Naive thymus-derived CD4-positive, alpha-beta T cell (primary cell): ENCODE data around the gene PANX3. TPM values are rescaled to one million over a fixed set of nuclear protein-coding genes. Genes with fewer than 3 reads are reported as not detected.
"Not testable (repeated sequence)": the region's sequence is repeated elsewhere in the genome, so short reads cannot be mapped to it uniquely, and the experiment has no call there.

Experiments used
- ATAC-seq: fragments of 150-1000 bp; cut with Tn5 transposase; 2 replicates; pipeline ENCODE4 v1.10.0; 2021; ENCODE audit warnings: mild to moderate bottlenecking, moderate library complexity
- CTCF ChIA-PET: fragments of 350-600 bp; sonication (Branson Sonifier 250); formaldehyde crosslinking; loops from one replicate; lab custom pipeline; 2021; ENCODE audit warnings: antibody characterized with exemption; lab: Charles Lee
- POLR2A ChIA-PET: fragments of 350-600 bp; sonication (Branson Sonifier 250); formaldehyde crosslinking; loops from one replicate; lab custom pipeline; 2021; ENCODE audit warnings: antibody characterized with exemption, inconsistent platforms; lab: Charles Lee
- DNase-seq, 9 donors: peaks; one replicate each; pipeline versions ENCODE4 v3.0.0 to v3.0.0-alpha.2; 2020 to 2022; ENCODE audit warnings: mixed read lengths in 1 of 9
- H3K27ac ChIP-seq: one replicate; pipeline ENCODE4 v1.7.0; 2013; ENCODE audit warnings: mild to moderate bottlenecking, low read depth, low read length, moderate library complexity
- H3K27me3 ChIP-seq, 2 donors: one replicate each; pipeline ENCODE4 v1.7.0; 2013; ENCODE audit warnings: low read length in 2 of 2, mild to moderate bottlenecking in 2 of 2, moderate library complexity in 2 of 2; ENCODE audit not compliant: control insufficient read depth in 2 of 2, insufficient read depth in 2 of 2
- H3K36me3 ChIP-seq, 3 experiments: 1 replicate in 2 of 3; 2 replicates in 1 of 3; pipeline ENCODE4 v1.7.0; 2013; ENCODE audit warnings: low read length in 3 of 3, mild to moderate bottlenecking in 3 of 3, moderate library complexity in 1 of 3; ENCODE audit not compliant: insufficient read depth in 3 of 3, control insufficient read depth in 2 of 3
- H3K4me1 ChIP-seq, 2 donors: one replicate each; pipeline ENCODE4 v1.7.0; 2013; ENCODE audit warnings: low read length in 2 of 2, mild to moderate bottlenecking in 2 of 2, moderate library complexity in 1 of 2; ENCODE audit not compliant: control insufficient read depth in 2 of 2, insufficient read depth in 2 of 2
- H3K4me3 ChIP-seq: 2 replicates; pipeline ENCODE4 v1.7.0; 2013; ENCODE audit warnings: mild to moderate bottlenecking, low read length
- H3K9me3 ChIP-seq, 3 experiments: 1 replicate in 2 of 3; 2 replicates in 1 of 3; pipeline ENCODE4 v1.7.0; 2013; ENCODE audit warnings: low read length in 3 of 3; ENCODE audit not compliant: control insufficient read depth in 2 of 3
- H3K27ac Mint-ChIP-seq, 9 donors: one replicate each; pipeline ENCODE4 v1.8.0; 2020 to 2022; ENCODE audit warnings: mixed read lengths in 9 of 9, mild to moderate bottlenecking in 8 of 9, moderate library complexity in 5 of 9, inconsistent platforms in 2 of 9
- H3K27me3 Mint-ChIP-seq, 5 donors: one replicate each; pipeline ENCODE4 v1.8.0; 2021 to 2022; ENCODE audit warnings: mixed read lengths in 5 of 5, mild to moderate bottlenecking in 1 of 5
- H3K36me3 Mint-ChIP-seq, 5 donors: one replicate each; pipeline ENCODE4 v1.8.0; 2020 to 2022; ENCODE audit warnings: mixed read lengths in 5 of 5, mild to moderate bottlenecking in 3 of 5, inconsistent platforms in 1 of 5
- H3K4me1 Mint-ChIP-seq, 7 donors: one replicate each; pipeline ENCODE4 v1.8.0; 2020 to 2022; ENCODE audit warnings: mixed read lengths in 7 of 7, mild to moderate bottlenecking in 3 of 7, inconsistent platforms in 1 of 7
- H3K4me3 Mint-ChIP-seq, 10 donors: one replicate each; pipeline ENCODE4 v1.8.0; 2020 to 2022; ENCODE audit warnings: mild to moderate bottlenecking in 10 of 10, mixed read lengths in 10 of 10, moderate library complexity in 6 of 10, inconsistent platforms in 2 of 10
- H3K9me3 Mint-ChIP-seq, 11 donors: one replicate each; pipeline ENCODE4 v1.8.0; 2020 to 2022; ENCODE audit warnings: mixed read lengths in 11 of 11, mild to moderate bottlenecking in 4 of 11, inconsistent platforms in 1 of 11, moderate library complexity in 1 of 11
- intact Hi-C, 2 donors: fragments of 100-400 bp; cut with micrococcal nuclease; formaldehyde crosslinking; loops; one replicate each; pipeline ENCODE4 v1.15.1; 2023
- polyA plus RNA-seq, 2 donors: library from polyadenylated mRNA; unstranded; fragments of 300-500 nt; fragmentation: Illumina TruSeq; gene quantifications; one replicate each; pipeline ENCODE4 v1.2.3, GENCODE V29; 2021
- total RNA-seq, 6 experiments: library from RNA in 5 of 6; stranded (reverse) in 5 of 6; gene quantifications; 1 replicate in 5 of 6; 2 replicates in 1 of 6; pipeline ENCODE4 v1.2.3 and lab custom pipeline; 2021 to 2026

Gene PANX3
- total and polyA plus RNA-seq, 7 experiments from 2014 or later: not detected

DNA sequence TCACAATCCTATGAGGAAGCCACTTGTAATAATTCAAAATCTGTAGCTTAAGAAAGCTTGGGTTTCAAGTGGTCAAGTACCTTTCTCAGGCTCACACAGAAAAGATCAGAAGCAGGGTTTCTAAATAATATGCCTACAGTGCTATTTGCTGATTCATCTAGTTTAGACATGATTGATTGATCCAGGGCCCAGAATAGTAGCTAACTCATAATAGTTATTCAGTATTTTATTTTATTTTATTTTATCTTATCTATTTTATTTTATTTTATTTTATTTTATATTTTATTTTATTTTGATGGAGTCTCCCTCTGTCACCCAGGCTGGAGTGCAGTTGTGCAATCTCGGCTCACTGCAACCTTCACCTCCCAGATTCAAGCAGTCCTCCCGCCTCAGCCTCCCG lies 15.9 kb upstream of the PANX3 start:
- Histone ChIP-seq H3K4me3 (no peak overlapping the region), H3K27me3 (peaks cover 0 to 3% of the 10 kb centered on the region in 2 donors), H3K27ac (no peak overlapping the region), H3K9me3 (no peaks in the 10 kb centered on the region), H3K4me1 (no peaks in the 10 kb centered on the region), H3K36me3 (no peaks in the 10 kb centered on the region)
- Mint-ChIP-seq H3K4me3 (no peak overlapping the region), H3K9me3 (peaks cover 0 to 4% (median 0%) of the 10 kb centered on the region in 11 donors), H3K27ac (no peak overlapping the region), H3K36me3 (no peaks in the 10 kb centered on the region), H3K27me3 (peaks cover 27 to 42% (median 31%) of the 10 kb centered on the region in 5 donors), H3K4me1 (no peaks in the 10 kb centered on the region)
- ChIA-PET CTCF (interaction anchor here (0.7 kb wide), 1 partner anchor 9 kb away, joined by 3 read pairs; no protein-coding TSS in a partner anchor), POLR2A (no interaction called here)
- DNase-seq: no peak
- ATAC-seq: no peak
- intact Hi-C loops: no loop called here

DNA sequence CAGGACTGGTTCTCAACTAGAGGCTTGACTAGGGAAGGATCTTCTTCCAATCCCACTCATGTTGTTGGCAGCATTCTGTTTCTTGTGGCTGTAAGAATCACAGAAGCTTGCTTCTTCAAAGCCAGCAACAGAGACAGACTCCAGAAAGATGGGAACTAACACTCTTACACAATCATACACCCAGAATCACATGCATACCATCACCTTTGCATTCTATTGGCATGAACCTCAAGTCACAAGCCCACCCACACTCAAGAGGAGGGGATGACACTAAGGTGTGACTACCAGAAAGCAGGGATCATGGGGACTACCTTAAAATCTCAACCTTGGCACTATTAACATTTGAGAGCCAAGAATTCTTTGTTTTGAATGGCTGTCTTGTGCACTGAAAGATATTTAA lies 13.6 kb upstream of the PANX3 start:
- intact Hi-C loops: no loop called here

DNA sequence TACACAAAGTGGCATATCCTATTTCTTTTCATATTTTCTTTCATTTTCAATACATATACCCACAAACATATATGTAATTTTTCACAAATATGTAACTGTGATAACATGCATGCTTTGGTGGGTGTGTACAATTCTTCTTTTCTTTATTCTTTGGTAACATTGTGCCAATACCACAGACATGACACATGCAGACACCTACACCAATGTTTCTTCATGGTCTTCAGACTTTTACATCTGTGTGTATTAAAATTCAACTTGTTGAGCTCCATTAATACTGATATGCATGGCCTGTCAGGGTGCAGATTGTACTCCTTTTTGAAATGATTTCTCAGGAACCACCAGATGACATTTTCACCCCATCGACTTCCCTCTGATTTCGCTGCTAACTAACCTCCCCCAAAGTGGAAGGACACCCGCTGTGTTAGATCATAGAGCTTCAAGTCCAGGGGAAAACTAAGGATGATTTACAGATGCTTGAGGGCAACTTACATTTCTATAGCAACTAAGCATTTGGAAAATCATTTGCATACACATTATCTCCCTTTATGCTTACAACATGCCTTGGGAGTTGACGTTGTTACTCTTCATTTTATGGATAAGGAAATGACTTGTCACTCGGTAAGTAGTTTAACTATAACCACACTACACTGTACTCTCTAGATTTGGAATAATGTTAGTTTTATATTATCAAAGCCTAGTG lies 10.5 kb upstream of the PANX3 start:
- no peak overlapping the region for H3K27ac Mint-ChIP-seq
- CTCF ChIA-PET: no interaction called here
- Histone ChIP-seq H3K36me3 (no peaks in the 10 kb centered on the region), H3K4me3 (no peak overlapping the region), H3K27ac (no peak overlapping the region), H3K4me1 (no peaks in the 10 kb centered on the region), H3K9me3 (no peaks in the 10 kb centered on the region), H3K27me3 (peaks cover 0 to 3% of the 10 kb centered on the region in 2 donors)
- no peak overlapping the region for H3K4me3 Mint-ChIP-seq
- DNase-seq (no peak), ATAC-seq (no peak)
- H3K27me3 Mint-ChIP-seq: peaks cover 26 to 48% (median 32%) of the 10 kb centered on the region in 5 donors
- H3K4me1 Mint-ChIP-seq: no peaks in the 10 kb centered on the region
- intact Hi-C loops: no loop called here
- POLR2A ChIA-PET: no interaction called here
- H3K36me3 Mint-ChIP-seq: no peaks in the 10 kb centered on the region
- H3K9me3 Mint-ChIP-seq: peaks cover 0 to 4% (median 0%) of the 10 kb centered on the region in 11 donors

More for the DNA sequence above, 13.6 kb upstream of the PANX3 start:
- no peak overlapping the region for H3K27ac ChIP-seq
- Mint-ChIP-seq H3K27ac (no peak overlapping the region), H3K36me3 (no peaks in the 10 kb centered on the region), H3K4me3 (no peak overlapping the region), H3K4me1 (no peaks in the 10 kb centered on the region), H3K27me3 (peaks cover 27 to 48% (median 42%) of the 10 kb centered on the region in 5 donors), H3K9me3 (peaks cover 0 to 4% (median 0%) of the 10 kb centered on the region in 11 donors)
- H3K36me3 ChIP-seq: no peaks in the 10 kb centered on the region
- no peaks in the 10 kb centered on the region for H3K4me1 ChIP-seq
- H3K9me3 ChIP-seq: no peaks in the 10 kb centered on the region
- CTCF ChIA-PET: no interaction called here
- POLR2A ChIA-PET: no interaction called here
- H3K27me3 ChIP-seq: peaks cover 0 to 3% of the 10 kb centered on the region in 2 donors
- no peak for ATAC-seq
- no peak overlapping the region for H3K4me3 ChIP-seq
- no peak for DNase-seq

- no peak overlapping the region for H3K27ac ChIP-seq
- Mint-ChIP-seq H3K36me3 (no peaks in the 10 kb centered on the region), H3K27me3 (peaks cover 12 to 35% (median 23%) of the 10 kb centered on the region in 5 donors), H3K27ac (no peak overlapping the region), H3K4me3 (no peak overlapping the region), H3K4me1 (peaks cover 0 to 2% (median 0%) of the 10 kb centered on the region in 7 donors), H3K9me3 (peaks cover 0 to 4% (median 0%) of the 10 kb centered on the region in 11 donors)
- ChIA-PET CTCF (no interaction called here), POLR2A (interaction anchor here (0.7 kb wide), 1 partner anchor 511 kb away, joined by 3 read pairs; no protein-coding TSS in a partner anchor)
- H3K27me3 ChIP-seq: no peaks in the 10 kb centered on the region
- H3K9me3 ChIP-seq: no peaks in the 10 kb centered on the region
- intact Hi-C loops: no loop called here
- H3K4me1 ChIP-seq: no peaks in the 10 kb centered on the region
- no peak for ATAC-seq
- DNase-seq: no peak
- H3K4me3 ChIP-seq: no peak overlapping the region
- no peaks in the 10 kb centered on the region for H3K36me3 ChIP-seq
Measured at GRCh38 chr11:124602193-124602592, 9.0 kb upstream of the PANX3 start.

DNA sequence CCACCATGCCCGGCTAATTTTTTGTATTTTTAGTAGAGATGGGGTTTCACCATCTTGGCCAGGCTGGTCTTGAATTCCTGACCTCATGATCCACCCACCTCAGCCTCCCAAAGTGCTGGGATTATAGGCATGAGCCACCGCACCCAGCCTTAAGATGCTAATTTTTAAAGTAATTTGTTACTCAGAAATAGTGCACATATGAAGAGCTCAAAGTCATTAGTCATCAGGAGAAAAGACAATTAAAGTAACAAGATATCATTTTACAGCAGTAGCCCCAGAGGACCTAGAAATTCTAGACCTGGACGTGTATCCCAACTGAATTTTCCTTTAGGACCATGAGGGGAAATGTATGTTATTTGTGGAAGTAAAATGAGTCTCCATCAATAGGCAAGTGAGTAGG lies 8.5 kb upstream of the PANX3 start:
- H3K9me3 ChIP-seq, intact Hi-C loops, DNase-seq, H3K36me3 Mint-ChIP-seq, ATAC-seq, H3K27ac Mint-ChIP-seq, H3K4me3 Mint-ChIP-seq, H3K27me3 ChIP-seq, H3K4me1 Mint-ChIP-seq, H3K4me3 ChIP-seq, H3K4me1 ChIP-seq, CTCF ChIA-PET, H3K9me3 Mint-ChIP-seq, H3K36me3 ChIP-seq, H3K27ac ChIP-seq: not testable (repeated sequence)
- POLR2A ChIA-PET: interaction anchor here (0.7 kb wide), 1 partner anchor 511 kb away, joined by 3 read pairs; no protein-coding TSS in a partner anchor
- peaks cover 7 to 30% (median 18%) of the 10 kb centered on the region in 5 donors for H3K27me3 Mint-ChIP-seq

GRCh38 chr11:124605719-124606118 lies 5.5 kb upstream of the PANX3 start:
- Mint-ChIP-seq H3K27me3 (peaks cover 0 to 15% (median 7%) of the 10 kb centered on the region in 5 donors), H3K4me1 (peaks cover 0 to 2% (median 0%) of the 10 kb centered on the region in 7 donors), H3K36me3 (no peaks in the 10 kb centered on the region), H3K27ac (no peak overlapping the region), H3K9me3 (peaks cover 0 to 1% (median 0%) of the 10 kb centered on the region in 11 donors), H3K4me3 (no peak overlapping the region)
- Histone ChIP-seq H3K4me1 (no peaks in the 10 kb centered on the region), H3K9me3 (no peaks in the 10 kb centered on the region), H3K36me3 (no peaks in the 10 kb centered on the region), H3K4me3 (no peak overlapping the region), H3K27ac (no peak overlapping the region), H3K27me3 (no peaks in the 10 kb centered on the region)
- intact Hi-C loops: no loop called here
- ATAC-seq (peak; percentile 63), DNase-seq (no peak)
- ChIA-PET CTCF (no interaction called here), POLR2A (no interaction called here)

- POLR2A ChIA-PET: interaction anchor here (0.7 to 1.1 kb wide), 2 partner anchors 14 to 20 kb away, joined by 3 to 4 read pairs; partner anchors contain the start of gene TBRG1
- H3K4me3 Mint-ChIP-seq: no peak overlapping the region
Measured at GRCh38 chr11:124608147-124608546, 3.1 kb upstream of the PANX3 start.

More at GRCh38 chr11:124608147-124608546, 3.1 kb upstream of the PANX3 start:
- peaks cover 0 to 5% (median 0%) of the 10 kb centered on the region in 5 donors for H3K27me3 Mint-ChIP-seq
- H3K36me3 ChIP-seq: no peaks in the 10 kb centered on the region
- H3K27ac ChIP-seq: no peak overlapping the region
- no peaks in the 10 kb centered on the region for H3K9me3 Mint-ChIP-seq
- ATAC-seq (no peak), DNase-seq (no peak)
- H3K4me1 ChIP-seq: no peaks in the 10 kb centered on the region
- CTCF ChIA-PET: no interaction called here
- no peak overlapping the region for H3K4me3 ChIP-seq
- no peaks in the 10 kb centered on the region for H3K27me3 ChIP-seq
- H3K27ac Mint-ChIP-seq: no peak overlapping the region
- no peaks in the 10 kb centered on the region for H3K9me3 ChIP-seq
- intact Hi-C loops: no loop called here
- H3K36me3 Mint-ChIP-seq: no peaks in the 10 kb centered on the region
- peaks cover 5 to 14% (median 9%) of the 10 kb centered on the region in 7 donors for H3K4me1 Mint-ChIP-seq
